Measurements from ENCODE around the gene GMPPB. TPM values are rescaled to one million over a fixed set of nuclear protein-coding genes. Genes with fewer than 3 reads are reported as not detected.

The GMPPB gene
- total and polyA plus RNA-seq, 2 of the 8 experiments (the other 6 are each of a cell fraction or from before 2014, with no cell fraction given), result 20.9 to 23.9 TPM

DNA sequence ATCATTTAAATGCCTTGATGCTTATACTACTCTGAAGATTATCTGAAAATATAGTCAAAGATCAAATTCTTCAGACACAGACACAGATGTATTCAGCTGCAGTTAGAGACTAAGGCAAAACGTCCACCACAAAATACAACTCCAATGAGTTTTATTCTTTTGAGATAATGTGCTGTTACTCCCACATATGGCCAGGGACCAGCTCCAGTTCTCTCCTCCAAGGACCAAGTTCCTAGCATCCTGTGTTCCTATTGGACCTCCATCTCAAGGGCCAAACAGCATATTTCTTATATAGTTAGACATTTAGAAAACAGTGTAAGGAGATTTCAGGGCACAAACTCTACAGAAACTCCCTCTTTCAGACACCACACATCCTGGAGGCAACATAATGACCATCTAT lies 35.5 kb upstream of the GMPPB start:
- Histone ChIP-seq H3K23me2 (ENCODE audit: low read depth, low read length) (no peaks in the 10 kb centered on the region), H4K20me1 (replicated peaks in 1 of 2; ENCODE audit: control insufficient read depth in 1 of 2, insufficient read depth in 2 of 2, low read length in 2 of 2) (peaks cover 3 to 6% of the 10 kb centered on the region in 2 experiments), H3K79me1 (ENCODE audit: low read depth, low read length) (peaks cover 3% of the 10 kb centered on the region; the same call in 1 of the 2 replicates), H3K18ac (ENCODE audit: extremely low read depth, low read length) (no peak overlapping the region), H4K5ac (ENCODE audit: insufficient read length, low read depth, low read length) (no peak overlapping the region), H3K9me3 (ENCODE audit: insufficient read depth in 2 of 2, low read depth in 1 of 2, low read length in 1 of 2) (no peaks in the 10 kb centered on the region), H3K23ac (ENCODE audit: insufficient read length) (no peak overlapping the region), H3K27me3 (replicated peaks in 1 of 4; ENCODE audit: control insufficient read depth in 3 of 4, extremely low read depth in 1 of 4, insufficient read depth in 3 of 4, low read length in 3 of 4) (no peaks in the 10 kb centered on the region), H4K8ac (ENCODE audit: extremely low read depth, insufficient read depth, low read length) (no peak overlapping the region), H3K56ac (replicated peaks; ENCODE audit: insufficient read length, low read depth, low read length) (no peak overlapping the region), H3K79me2 (ENCODE audit: control insufficient read depth in 1 of 2, insufficient read depth in 2 of 2, low read length in 2 of 2) (peaks cover 0 to 73% of the 10 kb centered on the region in 2 experiments; a peak in 3 of 4 replicates), H3K27ac (ENCODE audit: low read depth, low read length) (no peak overlapping the region), H3K4me1 (replicated peaks in 1 of 4; ENCODE audit: control insufficient read depth in 3 of 4, insufficient read depth in 4 of 4, low read length in 3 of 4) (no peaks in the 10 kb centered on the region), H4K91ac (replicated peaks; ENCODE audit: insufficient read length, low read length) (no peak overlapping the region), H2BK15ac (ENCODE audit: low read length) (no peak overlapping the region), H2AK5ac (ENCODE audit: low read depth, low read length) (no peak overlapping the region), H2AFZ (ENCODE audit: low read length) (no peak overlapping the region), H2BK12ac (ENCODE audit: low read depth, low read length) (no peak overlapping the region), H2BK20ac (ENCODE audit: low read length) (no peak overlapping the region), H3K9ac (replicated peaks in 1 of 4; ENCODE audit: extremely low read depth in 1 of 4, low read depth in 3 of 4, low read length in 3 of 4) (no peak overlapping the region), H3K36me3 (ENCODE audit: control insufficient read depth in 2 of 4, insufficient read depth in 4 of 4, low read length in 3 of 4) (no peaks in the 10 kb centered on the region), H2BK120ac (replicated peaks; ENCODE audit: low read depth, low read length) (no peak overlapping the region), H3K4me2 (ENCODE audit: insufficient read depth in 1 of 2, low read depth in 2 of 2, low read length in 2 of 2) (no peak overlapping the region), H3K4ac (replicated peaks; ENCODE audit: insufficient read length, low read depth, low read length) (no peak overlapping the region), H3K14ac (ENCODE audit: insufficient read length) (no peak overlapping the region), H2BK5ac (ENCODE audit: low read depth, low read length) (no peak overlapping the region), H3K4me3 (ENCODE audit: extremely low read depth in 1 of 4, insufficient read depth in 2 of 4, low read depth in 3 of 4, low read length in 4 of 4) (no peak overlapping the region)
- POLR2A ChIA-PET (ENCODE audit: partially characterized antibody), result interaction anchor here (0.6 to 0.9 kb wide), 2 partner anchors 14 to 40 kb away, joined by 3 read pairs; no protein-coding TSS in a partner anchor
- no peak for DNase-seq (ENCODE audit: low read depth in 1 of 2, low spot score in 2 of 2)
- CTCF ChIA-PET (ENCODE audit: partially characterized antibody), result interaction anchor here (0.8 to 0.9 kb wide), 2 partner anchors 10 to 58 kb away, joined by 3 read pairs; no protein-coding TSS in a partner anchor
- FAIRE-seq, result no peak
- TF ChIP-seq SRF (IDR thresholded peaks at IDR 0.05; ENCODE audit: low read depth, low read length) (no peak), KDM1A (IDR thresholded peaks at IDR 0.05; ENCODE audit: borderline replicate concordance, low read length) (no peak), CHD2 (IDR thresholded peaks at IDR 0.05; ENCODE audit: low read length) (no peak), ATF2 (IDR thresholded peaks at IDR 0.05; ENCODE audit: low read length) (no peak)
- 69% methylated on average over 1 of the region's 1 CpG; no CpG with 5 or more reads in 1 of the 2 experiments for WGBS, 2 experiments (ENCODE audit: extremely low coverage in 1 of 2, insufficient coverage in 1 of 2, insufficient read length in 1 of 2, insufficient replicate concordance in 2 of 2, low coverage in 1 of 2, low lambda C conversion rate in 2 of 2, missing lambda C conversion rate in 1 of 2)

Measured in H1 (cell line).